GM18909 (cell line): ENCODE data around the gene FBXL19.

Experiments
- ATAC-seq: cut with Tn5 transposase; IDR thresholded peaks from one replicate; pipeline ENCODE4 v1.9.1; 2021; ENCODE audit warnings: mild to moderate bottlenecking; ENCODE audit not compliant: unreplicated experiment, poor library complexity

Gene FBXL19

DNA sequence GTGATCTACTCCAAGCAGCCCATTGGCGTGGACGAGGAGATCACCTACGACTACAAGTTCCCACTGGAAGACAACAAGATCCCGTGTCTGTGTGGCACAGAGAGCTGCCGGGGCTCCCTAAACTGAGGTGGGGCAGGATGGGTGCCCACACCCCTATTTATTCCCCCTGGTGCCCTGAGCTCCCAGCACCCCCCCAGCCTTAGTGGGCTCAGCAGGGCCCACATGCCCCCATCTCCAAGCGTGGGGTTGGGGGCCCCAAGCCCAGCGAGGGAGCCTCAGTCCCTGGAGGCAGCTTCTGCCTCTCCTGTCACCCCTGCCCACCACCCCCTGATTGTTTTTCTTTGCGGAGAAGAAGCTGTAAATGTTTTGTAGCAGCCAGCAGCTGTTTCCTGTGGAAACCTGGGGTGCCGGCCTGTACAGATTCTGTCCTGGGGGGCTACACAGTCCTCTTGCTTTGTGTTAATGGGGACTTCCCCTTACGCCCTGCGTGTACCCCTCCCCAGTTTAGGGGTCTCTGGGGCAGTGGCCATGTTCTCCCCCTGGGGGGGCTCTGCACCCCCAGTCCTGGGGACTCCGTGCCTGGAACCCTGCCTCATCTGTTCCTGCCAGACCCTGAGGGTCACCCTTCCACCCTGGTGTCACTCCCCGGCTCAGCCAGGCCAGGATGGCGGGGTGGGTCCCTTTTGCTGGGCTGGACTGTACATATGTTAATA lies 60.7 kb downstream of the FBXL19 start:
- no peak for ATAC-seq

DNA sequence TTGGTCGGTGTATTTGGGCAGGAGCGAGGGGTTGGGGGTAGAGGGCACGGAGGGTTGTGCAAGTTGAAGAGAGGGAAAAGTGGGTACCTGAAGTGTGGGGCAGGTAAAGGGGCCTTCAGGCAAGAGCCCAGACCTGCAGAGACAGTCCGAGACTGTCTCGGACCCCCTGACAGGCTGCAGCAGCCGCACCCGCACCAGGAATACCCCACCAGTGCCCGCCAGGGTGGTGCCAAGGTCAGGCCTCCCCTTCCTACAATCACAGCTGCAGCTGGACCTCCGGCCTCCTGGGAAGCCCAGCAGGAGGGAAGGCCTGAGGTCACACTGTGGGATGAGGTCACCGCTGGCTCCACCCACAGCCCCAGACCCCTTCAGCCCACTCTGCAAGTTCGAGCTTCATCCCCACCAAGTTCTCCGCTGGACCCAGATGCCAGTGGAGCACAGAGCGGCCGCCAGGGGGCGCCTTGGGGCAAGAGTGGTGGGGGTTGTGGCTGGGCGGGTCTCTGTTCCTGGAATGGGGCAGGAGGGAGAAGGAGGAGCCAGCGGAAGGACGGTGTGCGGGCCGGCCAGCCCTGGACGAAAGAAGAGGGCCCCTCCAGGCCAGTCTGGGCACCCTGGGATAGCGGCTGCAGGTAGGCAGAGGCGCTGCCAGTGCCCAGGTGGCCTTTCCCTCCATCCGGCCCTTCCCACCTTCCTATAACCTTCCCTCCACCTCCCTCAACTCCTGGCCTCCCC lies 61.5 kb downstream of the FBXL19 start, which contains the start of gene HSD3B7:
Gene HSD3B7, plus strand, starts transcription at position 539 of the 732 bp plus-strand sequence. CDS start 452 bp downstream, outside the sequence.
- peak; percentile 48 for ATAC-seq

DNA sequence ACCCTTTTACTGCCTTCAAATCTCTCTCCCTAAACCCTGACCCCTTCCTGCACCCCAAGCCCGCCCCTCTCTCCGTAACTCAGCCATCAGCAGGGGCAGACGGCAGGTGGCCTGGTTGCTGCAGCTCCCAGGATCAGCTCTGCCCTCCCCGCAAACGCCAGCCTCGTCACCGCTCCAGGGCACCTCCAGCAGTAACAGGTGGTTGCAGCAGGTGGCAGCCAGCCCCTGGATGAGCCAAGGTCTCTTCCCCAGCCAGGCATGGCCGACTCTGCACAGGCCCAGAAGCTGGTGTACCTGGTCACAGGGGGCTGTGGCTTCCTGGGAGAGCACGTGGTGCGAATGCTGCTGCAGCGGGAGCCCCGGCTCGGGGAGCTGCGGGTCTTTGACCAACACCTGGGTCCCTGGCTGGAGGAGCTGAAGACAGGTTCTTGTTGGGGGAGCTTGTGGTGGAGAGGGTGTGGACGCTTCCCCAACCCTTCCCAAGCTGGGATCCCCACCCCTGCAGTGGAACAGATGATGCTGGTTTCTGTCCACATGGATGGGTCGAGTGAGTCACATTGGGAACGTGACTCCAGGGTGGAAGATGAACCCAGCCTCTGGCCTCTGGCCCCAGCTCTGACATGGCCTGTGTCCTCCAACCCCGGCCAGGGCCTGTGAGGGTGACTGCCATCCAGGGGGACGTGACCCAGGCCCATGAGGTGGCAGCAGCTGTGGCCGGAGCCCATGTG lies 62.2 kb downstream of the FBXL19 start:
- ATAC-seq = no peak

DNA sequence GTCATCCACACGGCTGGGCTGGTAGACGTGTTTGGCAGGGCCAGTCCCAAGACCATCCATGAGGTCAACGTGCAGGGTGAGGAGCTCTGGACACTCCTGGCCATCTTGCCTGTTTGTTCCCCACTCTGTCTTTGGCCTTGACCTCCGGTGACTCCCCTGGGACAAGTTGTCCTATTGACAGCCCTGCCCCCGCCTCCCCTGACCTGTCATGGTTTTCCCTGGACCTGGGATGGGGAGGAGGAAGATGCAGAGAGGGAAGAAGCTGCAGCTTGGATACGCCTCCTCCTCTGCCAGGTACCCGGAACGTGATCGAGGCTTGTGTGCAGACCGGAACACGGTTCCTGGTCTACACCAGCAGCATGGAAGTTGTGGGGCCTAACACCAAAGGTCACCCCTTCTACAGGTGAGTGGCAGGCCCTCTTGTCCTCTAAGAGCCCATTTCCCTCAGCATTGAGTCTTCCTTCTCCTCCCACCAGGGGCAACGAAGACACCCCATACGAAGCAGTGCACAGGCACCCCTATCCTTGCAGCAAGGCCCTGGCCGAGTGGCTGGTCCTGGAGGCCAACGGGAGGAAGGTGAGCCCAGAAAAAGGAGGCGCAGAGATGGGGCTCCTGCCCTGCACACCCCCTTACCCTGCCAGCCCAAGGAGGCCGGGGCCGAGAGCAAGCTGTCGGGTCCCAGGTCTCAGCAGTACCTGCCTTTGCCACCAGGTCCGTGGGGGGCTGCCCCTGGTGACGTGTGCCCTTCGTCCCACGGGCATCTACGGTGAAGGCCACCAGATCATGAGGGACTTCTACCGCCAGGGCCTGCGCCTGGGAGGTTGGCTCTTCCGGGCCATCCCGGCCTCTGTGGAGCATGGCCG lies 63.0 kb downstream of the FBXL19 start:
- ATAC-seq = no peak

DNA sequence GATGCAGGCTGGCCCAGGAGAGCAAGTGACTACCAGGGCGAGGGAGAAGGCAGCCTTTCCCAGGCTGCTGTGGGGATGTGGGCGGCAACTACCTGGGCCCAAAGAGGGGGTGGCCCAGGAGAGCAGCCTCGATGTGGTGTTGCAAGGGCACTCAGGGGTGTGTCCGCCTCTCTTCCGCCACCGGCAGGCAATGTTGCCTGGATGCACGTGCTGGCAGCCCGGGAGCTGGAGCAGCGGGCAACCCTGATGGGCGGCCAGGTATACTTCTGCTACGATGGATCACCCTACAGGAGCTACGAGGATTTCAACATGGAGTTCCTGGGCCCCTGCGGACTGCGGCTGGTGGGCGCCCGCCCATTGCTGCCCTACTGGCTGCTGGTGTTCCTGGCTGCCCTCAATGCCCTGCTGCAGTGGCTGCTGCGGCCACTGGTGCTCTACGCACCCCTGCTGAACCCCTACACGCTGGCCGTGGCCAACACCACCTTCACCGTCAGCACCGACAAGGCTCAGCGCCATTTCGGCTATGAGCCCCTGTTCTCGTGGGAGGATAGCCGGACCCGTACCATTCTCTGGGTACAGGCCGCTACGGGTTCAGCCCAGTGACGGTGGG lies 64.3 kb downstream of the FBXL19 start:
- no peak for ATAC-seq

DNA sequence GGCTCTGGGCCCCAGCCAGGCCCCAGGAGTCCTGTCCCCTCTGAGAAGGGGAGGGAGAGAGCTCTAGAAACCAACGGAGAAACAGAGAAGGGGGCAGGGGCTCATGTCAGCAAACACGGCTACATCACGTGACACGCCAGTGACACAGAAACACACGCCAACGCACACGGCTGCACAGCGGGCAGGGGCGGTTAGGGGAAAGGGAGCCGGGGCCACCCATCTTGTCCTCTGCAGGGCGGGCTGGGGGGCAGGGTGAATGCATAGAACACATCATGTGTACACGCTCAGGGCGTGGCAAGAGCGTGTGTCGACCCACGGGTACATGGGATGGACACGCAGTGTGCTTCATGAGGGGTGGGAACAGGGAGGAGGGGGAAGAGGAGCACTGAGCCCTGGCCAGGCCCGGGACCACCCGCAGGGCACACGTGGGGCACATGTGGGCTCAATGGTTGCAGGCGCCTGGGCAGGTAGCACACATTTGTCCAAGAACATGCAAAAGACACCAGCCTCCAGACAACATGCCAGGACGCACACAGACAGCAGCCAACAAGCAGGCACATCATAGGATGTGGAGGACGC lies 66.2 kb downstream of the FBXL19 start:
- ATAC-seq = no peak

DNA sequence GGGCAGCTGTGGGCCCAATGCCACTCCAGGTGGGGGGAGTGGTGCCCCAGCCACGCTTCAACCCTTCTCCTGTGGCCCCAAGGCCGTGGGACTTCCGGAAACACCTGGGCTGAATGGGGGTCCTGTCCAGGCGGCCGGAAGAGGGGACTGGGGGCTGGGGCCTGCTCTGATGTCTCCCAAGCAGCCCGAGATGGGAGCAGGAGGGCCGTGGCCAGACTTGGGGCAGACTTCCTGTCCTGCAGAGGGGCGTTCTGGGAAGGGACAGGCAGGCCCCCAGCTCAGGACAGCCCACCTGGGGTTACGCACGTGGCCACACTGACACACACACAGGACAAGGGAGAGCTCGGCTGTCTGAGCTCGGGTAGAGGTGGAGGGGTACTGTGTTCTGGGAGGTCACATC lies 66.7 kb downstream of the FBXL19 start:
- ATAC-seq = no peak

DNA sequence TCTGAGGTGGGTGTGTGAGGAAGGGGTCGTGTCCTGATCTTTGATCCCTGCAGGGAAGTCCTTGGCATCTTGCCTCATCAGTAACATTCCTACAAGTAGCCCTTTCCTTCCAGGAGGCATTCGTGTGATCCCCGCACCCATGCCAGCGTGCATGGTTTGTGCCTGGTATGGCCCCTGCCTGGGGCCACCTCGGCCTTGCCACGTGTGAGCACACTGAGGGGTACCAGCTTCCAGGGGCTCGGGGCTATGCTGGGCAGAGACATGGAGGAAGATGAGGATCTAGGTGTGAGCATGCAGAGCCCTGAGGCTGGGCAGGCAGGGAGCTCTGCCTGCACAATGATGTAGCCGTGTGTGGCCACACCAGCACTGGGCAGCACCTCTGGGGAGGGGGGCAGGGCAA lies 67.7 kb downstream of the FBXL19 start:
- no peak for ATAC-seq

DNA sequence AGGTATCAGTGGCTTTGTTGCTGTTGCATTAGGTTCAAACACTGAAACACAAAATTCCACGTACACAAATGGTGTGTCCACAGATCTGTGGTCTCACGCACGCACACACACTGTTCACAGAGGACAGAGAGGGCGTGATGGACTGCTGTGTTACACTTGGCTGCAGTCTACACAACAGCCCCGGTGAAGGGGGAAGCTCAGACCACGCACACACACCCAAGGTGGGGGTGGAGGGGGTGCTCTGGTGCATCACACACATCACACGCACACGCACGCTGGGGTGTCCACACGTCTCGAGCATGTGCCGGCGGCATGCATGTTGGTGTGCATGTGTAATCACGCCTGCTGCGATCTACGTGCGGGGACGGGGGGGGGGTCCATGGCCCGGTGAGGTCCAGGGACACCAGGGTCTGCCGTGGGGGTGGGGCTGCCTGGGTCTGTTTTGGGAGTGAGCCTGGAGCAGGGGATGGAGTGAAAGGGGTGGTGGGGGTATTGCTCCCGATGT lies 69.0 kb downstream of the FBXL19 start:
- ATAC-seq = no peak

DNA sequence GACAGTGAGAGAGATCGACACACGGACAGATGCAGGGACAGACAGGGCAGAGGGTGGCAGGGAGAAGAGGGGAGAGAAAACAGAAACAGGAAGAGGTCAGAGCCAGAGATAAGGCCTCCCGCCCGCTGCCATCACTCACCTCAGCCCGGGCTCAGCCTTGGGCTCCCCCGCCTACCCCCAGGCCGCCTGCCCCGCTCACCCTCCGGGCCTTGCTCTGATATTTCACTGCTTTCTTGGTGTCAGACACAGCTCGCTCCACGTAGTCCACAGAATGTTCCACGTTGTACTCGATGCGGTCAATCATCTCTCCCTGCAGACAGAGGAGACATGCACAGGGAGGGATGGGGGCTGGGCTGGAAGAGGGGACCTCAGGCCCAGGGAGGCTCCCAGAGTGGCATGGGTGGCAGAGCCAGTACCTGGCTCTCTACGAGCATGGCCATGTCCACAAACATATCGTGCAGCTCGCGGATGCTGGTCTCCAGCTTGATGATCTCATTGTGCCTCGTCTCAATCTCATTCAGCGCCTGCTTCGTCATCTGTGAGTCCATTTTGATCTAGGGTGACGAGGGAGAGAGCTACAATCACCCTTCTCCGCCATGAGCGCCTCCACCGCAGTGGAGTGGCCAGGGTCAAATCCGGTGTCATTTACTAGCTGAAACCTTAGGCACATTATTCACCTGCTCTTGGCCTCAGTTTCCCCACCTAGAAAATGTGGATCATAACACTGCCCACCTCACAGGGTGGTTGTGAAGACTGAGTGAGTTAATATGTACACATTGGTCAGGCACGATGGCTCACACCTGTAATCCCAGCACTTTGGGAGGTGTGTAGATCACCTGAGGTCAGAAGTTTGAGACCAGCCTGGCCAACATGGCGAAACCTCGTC lies 69.8 kb downstream of the FBXL19 start:
- ATAC-seq = no peak

DNA sequence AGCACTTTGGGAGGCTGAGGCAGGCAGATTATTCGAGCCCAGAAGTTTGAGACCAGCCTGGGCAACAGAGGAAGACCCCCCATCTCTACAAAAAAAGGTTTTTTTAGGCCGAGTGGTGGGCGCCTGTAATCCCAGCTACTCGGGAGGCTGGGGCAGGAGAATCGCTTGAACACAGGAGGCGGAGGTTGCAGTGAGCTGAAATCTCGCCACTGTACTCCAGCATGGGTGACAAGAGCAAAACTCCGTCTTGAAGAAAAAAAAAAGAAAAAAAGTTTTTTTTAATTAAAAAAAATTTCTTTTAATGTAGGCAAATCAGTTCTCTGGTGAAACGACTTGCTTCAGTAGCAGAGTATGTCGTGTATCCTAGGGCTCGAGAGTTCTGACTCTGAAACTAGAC lies 72.6 kb downstream of the FBXL19 start:
- no peak for ATAC-seq

DNA sequence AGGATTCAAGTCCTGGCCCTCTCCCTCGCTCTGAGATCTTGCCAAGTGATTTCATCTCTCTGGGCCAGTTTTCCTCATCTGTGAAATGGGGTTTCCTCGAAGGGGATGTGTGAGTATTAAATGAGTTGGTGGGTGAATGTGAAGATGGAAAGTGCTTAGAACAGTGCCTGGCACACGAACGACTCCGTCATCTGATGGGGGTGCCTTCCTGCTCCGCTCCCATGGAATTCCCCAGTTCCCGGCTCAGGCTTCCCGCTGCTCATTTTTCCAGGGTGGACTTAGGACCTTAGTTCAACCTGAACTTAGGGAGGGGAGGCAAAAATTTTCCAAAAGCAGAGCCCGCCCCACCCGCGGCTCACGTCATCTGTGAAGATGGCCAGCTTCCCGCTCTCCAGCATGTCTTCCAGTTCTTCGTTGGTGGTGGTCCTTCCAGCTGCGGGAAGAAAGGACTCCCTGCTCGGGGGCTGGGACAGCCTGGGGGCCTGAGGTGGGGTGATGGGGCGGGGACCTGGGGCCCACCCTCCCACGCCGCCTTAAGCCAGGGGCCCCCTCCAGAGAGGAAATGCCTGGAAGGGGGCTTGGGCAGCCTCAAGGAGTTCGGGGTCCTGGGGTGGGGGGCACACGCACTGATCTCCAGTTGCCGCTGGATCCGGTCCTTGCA lies 73.1 kb downstream of the FBXL19 start:
- ATAC-seq = no peak

DNA sequence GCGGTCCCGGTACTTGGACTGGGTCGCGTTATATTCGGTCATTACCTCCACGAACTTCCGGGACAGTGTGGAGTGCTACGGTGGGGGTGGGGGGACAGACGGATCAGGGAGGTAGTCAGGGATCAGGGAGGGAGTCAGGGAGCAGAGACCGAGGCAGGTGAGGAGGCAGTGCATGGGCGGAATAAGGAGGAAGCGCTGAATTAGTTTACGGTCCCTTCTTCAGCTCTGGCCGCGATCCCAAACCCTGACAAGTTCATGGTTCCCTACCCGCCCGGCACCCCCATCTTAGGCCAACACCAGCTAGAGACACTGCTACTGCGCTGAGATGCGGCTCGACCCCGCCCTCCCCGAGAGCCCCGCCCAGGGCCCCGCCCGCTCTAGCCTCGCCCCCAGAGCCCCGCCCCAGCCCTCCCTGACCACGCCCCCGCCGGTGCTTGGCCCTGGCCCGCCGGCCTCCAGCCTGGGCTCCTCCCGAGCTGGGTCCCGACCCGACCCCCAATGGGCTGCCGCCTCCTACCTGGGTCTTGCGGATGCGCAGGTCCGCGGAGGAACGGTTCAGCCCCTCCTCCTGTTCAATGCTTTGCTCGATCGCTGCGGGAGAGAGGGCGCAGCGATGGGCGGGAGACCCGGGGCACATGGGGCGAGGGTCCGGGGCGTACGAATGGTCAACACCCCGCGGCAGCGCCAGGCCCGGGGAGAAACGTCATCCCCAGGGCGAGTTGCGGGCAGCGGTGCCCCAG lies 73.8 kb downstream of the FBXL19 start:
- ATAC-seq = peak; percentile 67

DNA sequence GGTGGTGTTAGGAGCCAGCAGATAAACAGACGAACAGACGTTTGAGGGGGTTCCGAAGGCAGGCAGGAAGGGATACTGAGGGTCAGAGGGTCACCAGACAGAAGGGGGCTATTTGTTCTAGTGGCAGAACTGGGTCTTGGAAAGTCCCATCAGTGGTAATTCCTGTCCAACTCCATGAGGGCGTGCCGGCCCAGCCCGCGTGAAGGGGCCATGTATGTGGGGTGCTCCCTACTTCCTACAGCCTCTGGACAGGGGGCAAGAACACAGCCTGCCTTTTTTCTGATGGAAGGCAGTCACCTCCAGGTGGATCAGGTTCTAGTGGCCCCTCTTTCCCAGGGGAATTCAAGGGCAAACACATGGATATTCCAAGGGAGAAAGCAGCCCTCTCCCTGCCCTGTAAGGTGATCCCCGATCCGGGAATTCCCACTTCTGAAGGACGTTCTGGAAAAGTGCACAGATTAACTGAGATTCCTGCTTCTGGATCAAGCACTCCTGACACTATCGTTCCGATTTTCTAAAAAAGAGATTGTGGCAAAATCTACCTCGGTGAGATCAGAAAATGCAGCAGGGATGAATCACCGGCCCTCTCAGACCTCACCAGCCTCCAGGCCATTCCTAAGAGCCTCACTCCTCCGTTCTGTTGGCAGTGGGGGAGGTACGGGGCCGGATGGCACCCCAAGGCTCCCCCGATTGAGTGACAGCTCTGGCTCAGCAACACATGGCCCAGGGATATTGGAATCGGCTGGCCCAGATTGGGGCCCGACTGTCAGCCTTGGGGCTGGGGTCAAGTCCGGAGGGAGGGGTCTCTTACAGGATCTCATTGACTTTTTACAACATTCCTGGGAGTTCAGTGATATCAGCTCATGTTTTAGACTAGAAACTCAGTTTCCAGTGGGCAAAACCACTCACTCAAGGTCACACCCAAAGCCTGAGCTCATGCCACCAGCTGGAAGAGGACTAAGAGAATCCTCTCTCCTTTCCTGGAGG lies 74.6 kb downstream of the FBXL19 start:
- ATAC-seq = no peak
